Measurements from ENCODE around the gene SKAP1. TPM values are rescaled to one million over a fixed set of nuclear protein-coding genes. Genes with fewer than 3 reads are reported as not detected.

Gene SKAP1
- total and polyA plus RNA-seq, 2 of the 13 experiments (the other 11 are each of a cell fraction or from before 2014, with no cell fraction given) = 0.21 TPM; not detected in 1

DNA sequence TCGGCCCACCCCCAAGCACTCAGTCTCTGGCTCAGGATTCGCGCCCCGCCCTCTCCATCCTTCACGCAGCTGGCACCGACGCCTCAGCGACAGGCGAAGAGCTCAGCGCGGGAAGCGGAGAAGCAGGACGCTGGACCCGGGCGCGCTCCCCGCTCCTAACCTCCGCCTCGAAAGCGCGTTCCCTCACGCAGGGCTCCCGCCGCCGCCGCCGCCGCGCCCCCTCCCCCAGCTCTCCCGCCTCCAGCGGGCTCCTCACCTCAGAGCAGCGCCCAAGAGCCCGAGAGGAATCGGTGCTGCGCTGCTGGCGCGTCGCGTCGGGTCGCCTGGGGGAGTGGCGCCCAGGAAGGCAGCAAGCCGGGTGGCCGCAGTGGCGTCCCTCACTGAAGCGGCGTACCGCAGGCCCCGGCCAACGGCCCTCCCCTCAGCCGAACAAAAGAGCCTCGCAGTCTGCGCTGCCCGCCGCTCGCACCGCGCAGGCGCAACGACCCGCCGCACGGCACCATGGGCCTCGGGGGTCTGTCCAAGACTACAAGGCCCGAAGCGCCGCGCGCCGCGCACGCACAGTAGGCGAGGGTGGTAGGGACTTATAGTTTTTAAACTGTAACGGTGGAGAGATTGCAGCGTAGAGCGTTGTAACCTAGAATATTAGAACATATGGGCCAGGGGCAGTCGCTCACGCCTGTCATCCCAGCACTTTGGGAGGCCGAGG, 328.8 kb downstream of the SKAP1 start, which contains the start of gene CBX1 (continued):
- TF ChIP-seq, protein P1, sequence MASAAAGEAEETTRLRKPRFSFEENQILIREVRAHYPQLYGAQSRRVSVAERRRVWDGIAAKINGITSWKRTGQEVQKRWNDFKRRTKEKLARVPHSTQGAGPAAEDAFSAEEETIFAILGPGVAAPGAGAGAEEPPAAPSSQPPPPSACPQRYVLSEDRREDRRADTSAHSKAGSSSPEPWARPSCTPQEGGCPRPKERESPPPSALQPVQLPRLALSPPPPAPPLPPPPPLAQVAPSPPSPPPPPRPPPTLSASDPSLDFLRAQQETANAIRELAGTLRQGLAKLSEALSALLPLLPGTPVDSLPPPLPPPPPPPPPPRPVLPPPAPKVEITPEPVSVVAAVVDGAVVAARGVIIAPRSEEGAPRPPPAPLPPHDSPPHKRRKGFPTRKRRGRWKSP (CRISPR knock-in tag; IDR thresholded peaks at IDR 0.05) = peak; percentile 97
- TF ChIP-seq ZNF18 (CRISPR knock-in tag; IDR thresholded peaks at IDR 0.05; ENCODE audit: insufficient replicate concordance) (peak; percentile 65), TSC22D2 (CRISPR knock-in tag; IDR thresholded peaks at IDR 0.05; ENCODE audit: borderline replicate concordance) (no peak; the same call in 1 of the 2 replicates), THAP7 (CRISPR knock-in tag; IDR thresholded peaks at IDR 0.05) (peak; percentile 27; the same call in 1 of the 2 replicates), E2F5 (CRISPR knock-in tag; conservative IDR thresholded peaks at IDR 0.05) (peak; percentile 79), ZNF766 (CRISPR knock-in tag; IDR thresholded peaks at IDR 0.05; ENCODE audit: borderline replicate concordance) (0 out of 2 replicates have a peak, but pooled peaks have one; percentile 64), SP1 (IDR thresholded peaks at IDR 0.05) (no peak), SP1 (CRISPR knock-in tag; IDR thresholded peaks at IDR 0.05) (peak; percentile 48), MLX (CRISPR knock-in tag; IDR thresholded peaks at IDR 0.05) (no peak; the same call in 1 of the 2 replicates), GTF3A (CRISPR knock-in tag; conservative IDR thresholded peaks at IDR 0.05) (no peak), ZNF549 (CRISPR knock-in tag; IDR thresholded peaks at IDR 0.05) (peak; percentile 53; the same call in 1 of the 2 replicates), ZNF768 (CRISPR knock-in tag; IDR thresholded peaks at IDR 0.05) (peak; percentile 65), ZNF883 (CRISPR knock-in tag; IDR thresholded peaks at IDR 0.05; ENCODE audit: not compliant biosample characterization) (peak; percentile 96), ZNF441 (CRISPR knock-in tag; IDR thresholded peaks at IDR 0.05; ENCODE audit: borderline replicate concordance) (peak; percentile 71)
- TF ChIP-seq, protein P2, sequence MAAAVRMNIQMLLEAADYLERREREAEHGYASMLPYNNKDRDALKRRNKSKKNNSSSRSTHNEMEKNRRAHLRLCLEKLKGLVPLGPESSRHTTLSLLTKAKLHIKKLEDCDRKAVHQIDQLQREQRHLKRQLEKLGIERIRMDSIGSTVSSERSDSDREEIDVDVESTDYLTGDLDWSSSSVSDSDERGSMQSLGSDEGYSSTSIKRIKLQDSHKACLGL (CRISPR knock-in tag; IDR thresholded peaks at IDR 0.05) = peak; percentile 92
- TF ChIP-seq, protein P3, sequence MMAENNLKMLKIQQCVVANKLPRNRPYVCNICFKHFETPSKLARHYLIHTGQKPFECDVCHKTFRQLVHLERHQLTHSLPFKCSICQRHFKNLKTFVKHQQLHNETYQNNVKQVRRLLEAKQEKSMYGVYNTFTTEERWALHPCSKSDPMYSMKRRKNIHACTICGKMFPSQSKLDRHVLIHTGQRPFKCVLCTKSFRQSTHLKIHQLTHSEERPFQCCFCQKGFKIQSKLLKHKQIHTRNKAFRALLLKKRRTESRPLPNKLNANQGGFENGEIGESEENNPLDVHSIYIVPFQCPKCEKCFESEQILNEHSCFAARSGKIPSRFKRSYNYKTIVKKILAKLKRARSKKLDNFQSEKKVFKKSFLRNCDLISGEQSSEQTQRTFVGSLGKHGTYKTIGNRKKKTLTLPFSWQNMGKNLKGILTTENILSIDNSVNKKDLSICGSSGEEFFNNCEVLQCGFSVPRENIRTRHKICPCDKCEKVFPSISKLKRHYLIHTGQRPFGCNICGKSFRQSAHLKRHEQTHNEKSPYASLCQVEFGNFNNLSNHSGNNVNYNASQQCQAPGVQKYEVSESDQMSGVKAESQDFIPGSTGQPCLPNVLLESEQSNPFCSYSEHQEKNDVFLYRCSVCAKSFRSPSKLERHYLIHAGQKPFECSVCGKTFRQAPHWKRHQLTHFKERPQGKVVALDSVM (CRISPR knock-in tag; IDR thresholded peaks at IDR 0.05) = 0 out of 2 replicates have a peak, but pooled peaks have one; percentile 48
- TF ChIP-seq, protein P4, sequence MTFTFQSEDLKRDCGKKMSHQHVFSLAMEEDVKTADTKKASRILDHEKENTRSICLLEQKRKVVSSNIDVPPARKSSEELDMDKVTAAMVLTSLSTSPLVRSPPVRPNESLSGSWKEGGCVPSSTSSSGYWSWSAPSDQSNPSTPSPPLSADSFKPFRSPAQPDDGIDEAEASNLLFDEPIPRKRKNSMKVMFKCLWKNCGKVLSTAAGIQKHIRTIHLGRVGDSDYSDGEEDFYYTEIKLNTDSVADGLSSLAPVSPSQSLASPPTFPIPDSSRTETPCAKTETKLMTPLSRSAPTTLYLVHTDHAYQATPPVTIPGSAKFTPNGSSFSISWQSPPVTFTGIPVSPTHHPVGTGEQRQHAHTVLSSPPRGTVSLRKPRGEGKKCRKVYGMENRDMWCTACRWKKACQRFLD (CRISPR knock-in tag; IDR thresholded peaks at IDR 0.05; ENCODE audit: borderline replicate concordance) = peak; percentile 99; the same call in 1 of the 2 replicates
- TF ChIP-seq, protein P5, sequence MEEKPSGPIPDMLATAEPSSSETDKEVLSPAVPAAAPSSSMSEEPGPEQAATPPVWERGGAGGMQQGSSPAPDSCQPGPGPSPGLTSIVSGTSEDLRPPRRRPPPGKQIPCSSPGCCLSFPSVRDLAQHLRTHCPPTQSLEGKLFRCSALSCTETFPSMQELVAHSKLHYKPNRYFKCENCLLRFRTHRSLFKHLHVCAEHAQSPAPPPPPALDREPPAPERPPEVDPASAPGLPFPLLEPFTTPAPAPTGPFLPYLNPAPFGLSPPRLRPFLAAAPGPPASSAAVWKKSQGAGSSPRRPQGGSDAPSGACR (CRISPR knock-in tag; IDR thresholded peaks at IDR 0.05) = peak; percentile 77; the same call in 1 of the 2 replicates

Data from HepG2 (cell line).